SK-N-MC (cell line): Measurements from ENCODE around the gene HPCAL1.

ENCODE experiments used
- EZH2 ChIP-seq: fragments of 200-600 bp; sonication (generic); IDR thresholded peaks from one replicate; pipeline ENCODE4 v1.6.1; 2017; ENCODE audit warnings: antibody characterized with exemption
- POLR2AphosphoS5 ChIP-seq: IDR thresholded peaks from 2 replicates; pipeline ENCODE4 v1.6.1; 2012; ENCODE audit warnings: mild to moderate bottlenecking, low read depth, low read length, borderline replicate concordance

DNA sequence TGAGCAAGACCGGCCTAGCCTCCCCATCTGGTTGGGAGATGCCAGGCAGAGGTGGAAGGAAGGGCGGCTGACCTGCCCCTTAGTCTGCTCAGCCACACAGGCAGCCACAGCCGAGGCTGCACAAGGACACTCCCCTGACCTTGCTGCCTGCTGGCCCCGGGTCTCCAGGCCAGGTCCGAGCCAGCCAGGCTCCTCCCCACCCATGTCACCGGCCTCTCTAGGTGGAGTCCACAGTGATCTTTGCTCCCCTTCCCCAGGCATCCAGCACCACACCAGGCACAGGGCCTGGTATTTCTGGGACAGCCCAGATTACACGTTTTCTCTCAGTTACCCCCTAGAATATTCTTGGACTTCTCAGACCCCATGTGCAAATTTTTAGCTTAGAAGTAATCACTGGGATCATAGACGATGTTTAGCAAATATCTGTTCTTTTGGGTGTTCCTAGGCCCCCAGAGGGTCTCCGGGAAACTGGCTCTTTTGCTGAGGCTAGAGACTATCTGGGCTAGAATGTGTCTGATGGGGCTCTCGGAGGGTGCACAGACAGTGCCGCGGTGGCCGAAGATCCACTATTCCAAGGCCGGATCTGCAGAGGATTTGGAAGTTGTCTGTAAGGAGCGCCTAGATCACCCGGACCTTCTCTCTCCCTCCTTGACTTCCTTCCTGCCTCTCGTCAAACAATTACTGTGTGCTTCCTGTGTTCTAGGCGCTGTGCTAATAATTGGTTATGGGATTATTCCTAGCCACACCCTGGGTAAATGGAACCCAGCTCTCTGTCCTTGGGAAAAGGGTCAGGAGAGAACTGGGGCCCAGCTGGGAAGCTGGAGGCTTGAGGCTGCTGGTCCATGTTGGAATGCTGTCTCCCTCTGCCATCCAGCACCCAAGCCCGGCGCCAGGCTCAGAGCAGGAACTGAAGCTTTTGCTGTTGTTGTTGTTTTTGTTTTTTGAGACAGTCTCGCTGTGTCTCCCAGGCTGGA, 98.6 kb downstream of the HPCAL1 start:
- TF ChIP-seq POLR2AphosphoS5 (no peak), EZH2 (no peak)
